ENCODE results near the gene TOMM40L.
A peak's percentile ranks its signal among the peaks of the same experiment; 100 is the strongest.

The TOMM40L gene

DNA sequence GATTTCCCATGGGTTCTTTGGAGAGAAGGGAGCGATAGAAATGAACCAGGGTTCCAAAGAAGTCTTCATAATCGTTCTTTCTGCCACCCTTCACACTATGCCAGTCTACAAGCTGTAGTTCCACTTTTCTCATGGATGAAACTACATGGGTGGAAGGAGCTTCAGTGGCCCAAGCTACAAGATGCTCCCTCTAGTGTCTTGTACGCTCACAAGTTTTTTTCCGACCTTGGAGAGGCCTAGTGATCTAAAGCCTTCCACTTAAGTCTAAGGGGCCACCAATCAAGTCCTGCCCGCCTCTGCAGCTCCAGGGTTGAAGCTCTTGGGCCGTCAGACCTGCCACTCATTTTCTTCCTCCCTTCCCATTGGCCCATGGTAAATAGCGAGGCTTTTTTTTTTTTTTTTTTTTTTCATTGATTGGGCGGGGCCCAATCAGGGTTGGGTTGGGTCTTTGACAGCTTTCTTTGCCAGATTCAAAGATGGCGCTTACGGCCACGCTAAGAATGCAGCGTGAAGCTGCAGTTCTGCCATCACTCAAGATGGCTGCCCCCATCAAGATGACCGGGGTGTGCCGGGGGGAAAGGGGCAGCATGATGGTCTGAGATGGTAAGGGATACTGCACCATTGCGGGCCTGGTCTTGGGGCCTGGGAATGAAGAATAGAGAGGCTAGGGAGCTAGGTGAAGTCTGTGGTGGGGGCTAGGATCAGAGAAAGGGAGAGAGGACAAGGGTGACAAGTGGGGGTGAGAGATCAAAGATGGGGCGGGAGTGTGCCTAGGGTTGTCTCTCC lies at the start of gene TOMM40L:
Gene TOMM40L, plus strand, starts transcription at position 527 of the 786 bp plus-strand sequence. CDS start 430 bp downstream, outside the sequence.
- DNase-seq (ENCODE audit: low read depth): peak; percentile 99

DNA sequence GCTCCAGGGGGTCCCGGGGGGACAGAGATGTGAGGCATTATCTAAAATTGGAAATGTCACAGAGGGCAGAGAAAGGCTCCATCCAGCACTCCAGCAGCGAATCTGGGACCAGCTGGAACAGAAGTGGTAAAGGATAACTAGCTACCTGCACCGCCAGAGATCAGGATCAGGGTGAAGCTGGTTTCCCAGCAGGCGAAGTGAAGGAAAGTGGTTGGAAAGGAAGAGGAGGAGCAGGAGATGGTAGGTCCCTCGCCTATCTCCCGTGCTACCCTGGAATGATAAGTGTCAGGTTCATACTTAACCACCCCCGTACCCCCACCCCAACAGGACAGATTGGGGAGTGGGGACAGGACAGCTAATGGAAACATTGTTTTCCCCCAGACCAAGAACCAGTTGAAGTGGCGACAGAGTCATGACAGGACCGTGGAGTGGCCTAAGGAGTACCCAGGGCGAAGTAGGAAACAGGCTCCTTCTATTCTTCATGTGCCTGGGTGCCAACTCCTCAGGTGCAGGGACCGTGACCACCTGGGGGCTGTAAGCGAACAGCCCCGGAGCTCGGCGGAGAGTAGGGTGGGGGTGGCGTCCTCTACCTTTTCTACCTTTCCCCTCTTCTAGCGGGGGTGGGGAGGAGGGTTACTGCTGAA lies 49.3 kb upstream of the TOMM40L start:
- no peak for DNase-seq (ENCODE audit: low read depth)

- DNase-seq (ENCODE audit: low read depth): no peak
Measured at GRCh38 chr1:161177112-161177935, 48.5 kb upstream of the TOMM40L start, which contains the start of gene B4GALT3. Gene B4GALT3 (minus strand): TSS chr1:161177507. CDS start chr1:161176060, 1,447 bp downstream.

GRCh38 chr1:161177936-161178244 lies 48.0 kb upstream of the TOMM40L start:
- DNase-seq (ENCODE audit: low read depth): no peak

GRCh38 chr1:161179698-161180097 lies 46.2 kb upstream of the TOMM40L start:
- DNase-seq (ENCODE audit: low read depth): no peak

DNA sequence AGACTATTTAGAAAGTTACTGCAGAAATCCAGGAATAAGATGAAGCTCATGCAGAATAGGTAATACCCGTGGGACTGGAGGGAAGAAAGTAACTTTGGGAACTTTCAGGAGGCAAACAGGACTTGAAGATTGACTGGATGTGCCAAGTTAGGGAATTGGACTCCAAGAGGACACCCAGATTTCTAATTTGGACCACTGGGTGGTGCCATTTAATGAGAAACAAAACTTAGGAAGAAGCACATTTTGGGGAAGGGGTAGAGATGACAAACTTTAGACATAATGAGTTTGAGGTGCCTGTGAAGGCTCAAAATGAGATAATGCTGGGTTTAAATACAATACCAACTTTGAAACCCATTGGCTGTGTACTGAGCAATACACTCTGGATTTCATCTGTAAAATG lies 45.2 kb upstream of the TOMM40L start:
- no peak for DNase-seq (ENCODE audit: low read depth)

DNA sequence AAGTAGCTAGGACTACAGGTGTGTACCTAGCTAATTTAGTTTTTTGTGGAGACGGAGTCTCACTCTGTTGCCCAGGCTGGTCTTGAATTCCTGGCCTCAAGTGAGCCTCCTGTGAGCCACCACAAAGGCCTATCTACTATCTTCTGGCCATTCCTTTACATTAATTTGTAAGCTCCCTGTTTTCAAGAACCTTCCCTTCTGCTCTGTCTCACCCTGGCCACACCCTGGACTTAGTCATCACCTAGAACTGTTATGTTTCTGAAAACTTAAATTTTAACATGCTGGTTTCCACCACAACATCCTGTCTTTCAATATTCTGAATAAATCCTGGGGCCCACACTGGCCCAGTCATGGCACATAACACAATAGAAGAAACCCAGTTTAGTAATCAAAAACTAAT lies 43.6 kb upstream of the TOMM40L start:
- no peak for DNase-seq (ENCODE audit: low read depth)

GRCh38 chr1:161185282-161185682 lies 40.6 kb upstream of the TOMM40L start:
- DNase-seq (ENCODE audit: low read depth): peak; percentile 72

GRCh38 chr1:161185732-161186311 lies 40.0 kb upstream of the TOMM40L start:
- no peak for DNase-seq (ENCODE audit: low read depth)

- DNase-seq (ENCODE audit: low read depth): no peak
Measured at GRCh38 chr1:161187311-161187710, 38.5 kb upstream of the TOMM40L start.

- DNase-seq (ENCODE audit: low read depth): no peak
Measured at GRCh38 chr1:161188381-161188780, 37.5 kb upstream of the TOMM40L start.

DNA sequence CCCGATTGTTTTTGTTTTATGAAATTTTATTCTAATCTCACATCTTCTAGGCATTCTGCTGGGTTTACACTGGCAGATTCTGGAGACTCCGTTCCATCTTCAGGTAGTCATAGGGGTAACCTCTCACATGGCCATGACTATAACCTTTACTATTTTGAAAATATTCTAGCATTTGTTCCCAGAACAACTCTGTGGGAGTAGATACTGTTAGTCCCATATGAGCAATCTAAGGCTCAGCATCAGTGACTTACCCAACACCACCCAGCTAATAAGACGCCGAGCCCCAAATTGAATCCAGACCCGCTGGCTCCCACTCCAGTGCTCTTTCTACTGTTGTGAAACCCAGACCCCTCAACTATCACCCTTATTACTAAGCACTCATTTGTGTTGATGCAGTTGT lies 36.8 kb upstream of the TOMM40L start:
- no peak for DNase-seq (ENCODE audit: low read depth)

DNA sequence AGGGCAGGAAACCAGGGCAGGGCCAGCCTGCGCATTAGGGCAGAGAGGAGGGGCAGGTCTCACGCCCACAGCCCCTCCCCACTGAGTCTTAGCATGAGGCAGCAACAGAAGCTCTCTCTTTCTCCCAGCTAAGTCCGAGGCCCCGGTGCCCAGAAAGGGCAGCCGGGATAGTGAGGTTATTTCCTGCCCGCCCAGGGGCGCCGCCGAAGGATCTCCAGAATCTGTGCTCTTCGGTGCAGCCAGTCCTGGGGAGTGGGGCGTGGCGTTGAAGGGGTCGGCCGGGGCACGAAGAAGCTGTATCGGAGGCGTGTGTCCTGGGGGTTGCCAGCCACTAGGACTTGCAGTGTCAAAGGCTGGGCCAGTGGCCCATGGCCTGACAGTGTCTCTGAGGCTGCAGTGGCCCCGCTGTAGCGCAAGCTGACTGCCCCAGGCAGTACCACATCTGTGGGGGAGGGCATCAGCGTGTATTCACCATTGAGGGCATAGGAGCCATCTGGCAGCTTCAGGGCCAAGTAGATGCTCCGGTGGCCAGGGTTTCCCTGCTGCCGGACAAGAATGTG lies 34.8 kb upstream of the TOMM40L start:
- no peak for DNase-seq (ENCODE audit: low read depth)

DNA sequence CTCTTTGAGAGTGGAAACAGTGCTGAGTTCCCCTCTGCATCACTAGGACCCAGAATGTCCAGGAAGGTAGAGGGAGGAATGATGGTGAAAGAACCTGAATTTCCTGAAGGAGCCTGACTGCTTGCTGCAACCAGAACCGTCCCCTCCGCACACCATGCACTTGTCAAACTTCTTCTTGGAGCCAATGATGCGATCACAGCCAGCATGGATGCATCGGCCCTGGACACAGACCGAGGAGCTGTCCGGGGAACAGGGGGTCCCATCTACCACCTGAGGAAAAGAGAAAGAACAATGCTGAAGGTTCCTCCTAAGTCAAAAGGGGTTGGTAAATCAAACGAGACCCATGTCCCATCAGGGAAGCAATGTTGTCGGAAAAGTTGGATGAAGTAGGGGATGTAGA lies 33.9 kb upstream of the TOMM40L start:
- no peak for DNase-seq (ENCODE audit: low read depth)

DNA sequence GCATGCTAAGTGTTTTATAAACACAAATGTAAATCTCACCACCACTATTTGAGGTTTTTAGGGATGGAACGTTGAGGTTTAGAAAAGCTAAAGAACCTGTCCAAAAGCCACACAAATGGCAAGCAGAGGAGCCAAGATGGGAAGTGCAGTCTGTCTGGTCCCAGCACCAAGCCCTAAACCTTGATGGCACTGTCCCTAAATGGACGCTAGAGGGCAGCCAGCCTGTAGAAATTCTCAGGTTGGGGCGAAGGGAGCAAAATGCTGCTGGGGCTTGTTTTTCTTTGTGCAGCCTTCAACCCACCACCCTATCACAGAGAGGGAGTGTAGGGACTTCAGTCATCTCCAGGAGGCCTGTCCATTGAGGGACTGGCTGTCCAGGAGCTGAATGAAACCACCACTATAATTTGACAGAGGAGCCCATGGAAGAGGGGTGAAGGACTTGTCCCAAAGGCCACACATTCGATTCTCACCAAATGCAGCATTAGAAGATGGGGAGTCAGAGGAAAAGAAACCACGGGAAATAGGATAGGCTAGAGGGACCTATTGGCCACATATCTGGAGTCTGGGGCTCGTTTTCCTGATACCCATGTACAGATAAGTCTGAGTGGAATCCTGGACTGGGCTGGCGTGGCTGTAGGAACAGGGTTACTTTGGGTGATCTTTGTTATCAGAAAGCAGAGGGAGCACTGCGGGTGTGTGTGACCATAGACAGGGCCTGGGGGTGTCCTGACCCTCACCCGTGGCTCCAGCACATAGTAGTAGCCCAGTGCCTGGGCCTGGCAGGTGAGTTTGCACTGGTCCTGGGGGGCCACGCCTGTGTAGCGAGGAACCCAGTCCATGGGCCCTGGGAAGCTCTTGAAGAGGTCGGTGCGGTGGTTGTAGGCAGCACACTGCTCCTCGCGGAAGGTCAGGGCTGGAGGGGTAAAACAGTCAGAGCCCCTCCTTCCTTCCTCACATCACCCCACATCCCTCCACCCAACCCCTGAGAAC lies 33.1 kb upstream of the TOMM40L start:
- no peak for DNase-seq (ENCODE audit: low read depth)

GRCh38 chr1:161193561-161194235 lies 32.2 kb upstream of the TOMM40L start:
- no peak for DNase-seq (ENCODE audit: low read depth)

GRCh38 chr1:161195171-161195570 lies 30.7 kb upstream of the TOMM40L start:
- DNase-seq (ENCODE audit: low read depth): no peak

DNA sequence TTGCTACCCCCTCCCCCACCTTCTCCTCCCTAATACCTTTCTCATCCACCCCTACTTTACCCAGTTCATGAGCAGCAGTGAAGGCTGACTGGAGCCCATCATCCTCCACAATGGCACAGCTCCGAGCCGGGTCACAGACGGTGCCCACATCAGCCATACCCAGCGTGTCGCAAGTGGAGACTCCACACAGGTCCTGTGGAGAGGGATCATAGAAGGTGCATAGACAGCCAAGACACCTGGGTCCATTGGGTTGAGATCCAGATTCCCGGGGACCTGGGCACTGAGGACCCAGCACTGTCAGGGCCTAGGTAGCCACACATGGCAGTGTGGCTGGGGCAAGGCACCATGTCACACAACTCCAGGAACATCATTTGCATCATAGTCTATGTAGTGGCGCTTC lies 29.7 kb upstream of the TOMM40L start:
- DNase-seq (ENCODE audit: low read depth): no peak

GRCh38 chr1:161196521-161197451 lies 29.1 kb upstream of the TOMM40L start:
- DNase-seq (ENCODE audit: low read depth): peak; percentile 84

Data from GM04504 (cell line).